HG02885 (cell line): ENCODE measurements around the gene HOMER3.
A peak's percentile ranks its signal among the peaks of the same experiment; 100 is the strongest.

Source experiments
- ATAC-seq: cut with Tn5 transposase; IDR thresholded peaks from one replicate; pipeline ENCODE4 v1.9.1; 2021; ENCODE audit warnings: mild to moderate bottlenecking; ENCODE audit not compliant: unreplicated experiment, poor library complexity

The HOMER3 gene

DNA sequence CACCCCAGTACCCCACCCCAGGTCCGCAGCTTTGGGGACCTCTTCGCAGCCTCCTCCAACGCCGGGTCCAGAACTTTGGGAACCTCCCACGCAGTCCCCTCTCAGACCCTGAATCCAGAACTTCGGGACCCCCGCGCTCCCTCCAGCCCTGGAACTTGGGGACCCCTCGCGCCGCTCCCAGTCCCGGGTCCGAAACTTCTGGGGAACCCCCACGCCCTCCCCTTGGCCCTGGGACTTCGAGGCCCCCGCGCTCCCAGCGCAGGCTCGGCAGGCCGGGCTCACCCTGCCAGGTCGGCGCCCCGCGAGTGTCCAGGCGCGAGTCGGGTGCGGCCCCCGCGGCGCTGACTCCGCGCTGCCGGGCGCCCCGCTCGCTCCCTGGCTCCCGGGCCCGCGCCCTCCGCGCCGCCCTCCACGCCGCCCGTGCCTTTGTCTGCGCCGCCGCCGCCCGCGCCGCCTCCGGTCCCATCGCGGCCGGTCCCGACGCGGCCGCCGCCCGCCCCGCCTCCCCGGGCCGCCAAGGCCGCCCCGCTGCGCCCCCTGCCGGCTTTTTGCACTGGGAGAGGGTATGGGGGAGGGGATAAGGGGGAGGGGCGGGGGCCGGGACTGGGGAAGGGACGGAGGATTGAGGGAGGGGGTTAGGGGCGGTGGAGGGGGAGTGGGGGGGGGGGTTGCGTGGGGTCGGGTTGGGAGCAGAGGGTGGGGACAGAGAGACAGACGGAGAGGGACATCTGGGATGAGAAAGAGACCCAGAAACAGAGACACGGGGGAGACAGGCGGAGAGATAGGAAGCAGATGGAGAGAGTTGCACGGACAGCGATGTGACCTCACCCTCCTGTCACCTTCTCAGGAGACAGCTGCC lies at the start of gene HOMER3:
TSS of gene HOMER3 (minus strand) at position 449 of the 859 bp plus-strand sequence. CDS start 2,235 bp downstream, outside the sequence.
- peak; percentile 59 for ATAC-seq

DNA sequence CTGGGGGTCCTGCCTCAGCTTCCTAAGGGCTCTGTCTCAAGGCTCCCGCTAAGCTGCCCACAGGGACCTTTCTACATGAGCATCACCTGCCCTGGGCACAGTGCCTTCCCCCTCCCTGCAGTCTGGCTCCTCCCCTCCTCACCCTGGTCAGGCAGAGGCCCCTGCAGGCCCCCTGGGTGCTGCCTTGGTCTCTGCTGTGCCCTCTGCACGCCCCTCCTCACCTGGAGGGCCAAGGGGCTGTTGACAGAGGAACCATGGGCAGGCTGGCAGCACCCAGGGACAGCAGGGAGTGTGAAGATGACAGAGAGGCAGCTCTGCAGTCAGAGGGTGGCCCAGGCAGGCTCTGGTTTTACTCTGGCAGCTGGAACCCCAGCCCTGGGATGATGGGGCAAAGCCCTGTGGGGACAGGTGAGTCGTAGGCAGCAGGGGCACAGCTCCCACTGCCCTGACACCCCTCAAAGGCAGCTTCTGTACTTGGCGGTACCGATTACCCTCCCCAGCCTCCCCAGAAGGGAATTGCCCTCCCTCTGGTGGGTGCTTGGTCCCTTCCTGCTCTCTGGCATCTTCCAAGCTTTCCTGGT lies 49.2 kb upstream of the HOMER3 start:
- ATAC-seq = no peak

DNA sequence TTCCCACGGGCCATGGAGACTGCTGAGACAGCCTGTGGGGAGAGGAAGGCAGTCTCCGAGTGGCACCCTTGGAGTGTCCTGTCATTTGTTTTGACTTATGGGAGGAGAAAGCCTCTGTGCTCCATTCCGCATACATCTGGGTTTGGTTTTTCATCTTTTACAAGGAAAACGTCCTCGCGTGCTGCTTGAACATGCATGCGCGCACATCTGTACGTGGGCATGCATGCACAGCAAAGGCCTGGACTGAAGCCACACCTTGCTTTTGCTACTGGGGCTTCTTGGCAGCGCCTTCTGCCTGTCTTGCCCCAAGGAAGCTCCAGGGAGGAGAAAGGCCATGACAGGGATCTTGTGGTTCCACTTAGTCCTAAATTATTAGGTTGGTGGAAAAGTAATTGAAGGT lies 48.3 kb upstream of the HOMER3 start:
- no peak for ATAC-seq

DNA sequence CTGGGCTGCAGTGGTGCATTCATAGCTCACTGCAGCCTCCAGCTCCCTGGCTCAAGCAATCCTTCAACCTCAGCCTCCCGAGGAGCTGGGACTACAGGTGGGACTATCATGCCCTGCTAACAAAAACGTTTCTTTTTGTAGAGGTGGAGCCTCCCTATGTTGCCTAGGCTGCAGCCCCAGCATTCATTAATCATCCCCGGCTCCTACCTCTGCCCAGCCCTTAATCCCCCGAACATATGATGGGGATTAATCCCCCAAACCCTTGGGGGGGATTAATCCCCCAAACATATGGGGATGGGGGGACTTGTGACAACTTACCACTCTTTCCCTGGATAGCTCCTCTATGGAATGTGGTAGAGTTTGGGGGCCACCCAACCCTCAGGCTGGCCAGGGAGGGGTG lies 46.4 kb upstream of the HOMER3 start:
- no peak for ATAC-seq

DNA sequence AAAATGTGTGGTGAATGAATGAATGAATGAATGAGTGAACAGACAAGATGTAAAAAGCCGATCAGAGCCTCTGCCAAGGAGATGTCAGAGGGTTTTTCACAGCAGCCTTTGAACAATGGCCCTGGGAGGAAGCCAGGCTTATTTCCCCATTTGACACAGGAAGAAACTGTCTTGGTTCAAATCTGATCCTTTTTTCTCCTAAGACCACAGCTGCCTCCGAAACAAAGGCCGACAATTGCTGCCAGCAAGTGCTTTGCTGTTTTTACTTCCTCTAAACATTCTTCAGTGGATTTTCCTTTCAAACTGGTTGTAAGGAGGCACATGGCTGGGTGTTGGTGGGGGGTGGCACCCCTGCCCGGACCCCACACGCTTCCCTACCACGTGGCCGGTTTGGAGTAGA lies 44.2 kb upstream of the HOMER3 start:
- no peak for ATAC-seq

DNA sequence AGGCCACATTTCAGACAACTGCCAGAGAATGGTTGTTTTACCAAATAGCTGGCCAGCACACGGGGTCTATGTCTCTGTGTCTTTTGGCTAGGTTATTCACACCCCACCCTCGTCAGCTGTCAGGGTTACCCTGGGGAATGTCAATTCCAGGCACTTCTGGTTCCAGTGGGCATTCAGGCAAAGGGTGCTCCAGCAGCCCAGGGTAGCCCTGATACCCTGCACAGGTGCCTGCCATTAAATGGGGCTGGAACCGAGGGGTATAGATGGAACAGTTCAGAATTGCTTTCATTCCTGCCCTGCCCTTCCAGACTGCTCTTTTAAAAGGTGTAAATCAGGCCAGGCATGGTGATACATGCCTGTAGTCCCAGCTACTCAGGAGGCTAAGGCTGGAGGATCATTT lies 43.2 kb upstream of the HOMER3 start:
- no peak for ATAC-seq

DNA sequence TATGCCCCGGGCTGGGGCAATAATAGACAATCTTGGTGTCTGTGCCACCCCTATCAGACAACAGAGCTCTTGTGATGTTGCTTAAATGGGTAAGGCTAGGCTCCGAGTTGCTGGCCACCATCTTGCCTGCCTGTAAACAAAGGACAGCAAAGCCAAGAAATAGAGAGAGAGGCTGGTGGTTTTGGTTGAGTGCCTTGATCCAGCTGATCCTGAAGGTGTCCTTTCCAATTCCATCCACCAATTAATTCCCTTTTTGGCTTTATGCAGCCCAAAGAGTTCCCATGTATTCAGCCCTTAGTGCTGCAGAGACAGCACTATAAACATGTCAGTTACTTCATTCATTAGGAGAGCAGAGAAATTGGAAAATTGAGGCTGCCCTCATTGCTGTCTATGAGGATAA lies 41.7 kb upstream of the HOMER3 start:
- ATAC-seq = no peak

DNA sequence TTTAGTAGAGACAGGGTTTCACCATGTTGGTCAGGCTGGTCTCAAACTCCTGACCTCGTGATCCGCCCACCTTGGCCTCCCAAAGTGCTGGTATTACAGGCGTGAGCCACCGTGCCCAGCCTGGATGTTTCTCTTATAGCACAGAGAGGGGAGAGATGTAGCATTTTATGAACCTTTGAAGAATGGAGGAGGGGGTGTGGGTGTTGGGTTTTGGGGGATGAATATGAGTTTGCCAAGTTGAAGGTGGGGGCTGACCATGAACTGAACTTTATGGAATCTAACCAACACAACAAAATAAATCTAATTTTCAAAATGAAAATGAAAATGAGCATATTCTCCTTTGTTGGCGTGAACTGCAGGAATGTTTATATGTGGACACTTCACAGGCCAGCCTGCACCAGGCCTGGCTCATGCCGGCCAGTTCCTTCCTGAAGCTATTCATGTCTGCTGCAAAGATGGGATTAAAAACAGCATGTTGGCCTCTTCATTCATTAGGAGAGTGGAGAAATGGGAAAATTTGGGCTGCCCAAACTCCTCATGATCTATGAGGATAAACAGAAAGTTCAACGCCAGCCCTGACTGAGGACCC lies 39.5 kb upstream of the HOMER3 start:
- no peak for ATAC-seq

DNA sequence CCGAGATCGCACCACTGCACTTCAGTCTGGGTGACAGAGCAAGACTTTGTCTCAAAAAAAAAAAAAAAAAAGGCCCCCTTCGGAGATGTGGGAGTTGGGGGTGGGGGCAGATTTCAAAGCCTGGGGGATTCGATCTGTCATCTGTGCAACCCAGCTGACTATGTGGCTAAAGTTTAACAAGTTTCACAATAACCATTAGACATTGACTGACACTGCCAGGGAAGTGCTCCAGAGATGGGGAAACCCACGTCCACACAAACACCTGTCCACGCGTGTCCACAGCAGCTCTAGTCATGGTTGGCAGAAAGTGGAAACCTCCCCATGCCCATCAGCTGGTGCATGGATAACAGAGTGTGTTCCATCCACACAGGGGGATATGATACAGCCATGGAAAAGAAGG lies 37.6 kb upstream of the HOMER3 start:
- ATAC-seq = no peak

DNA sequence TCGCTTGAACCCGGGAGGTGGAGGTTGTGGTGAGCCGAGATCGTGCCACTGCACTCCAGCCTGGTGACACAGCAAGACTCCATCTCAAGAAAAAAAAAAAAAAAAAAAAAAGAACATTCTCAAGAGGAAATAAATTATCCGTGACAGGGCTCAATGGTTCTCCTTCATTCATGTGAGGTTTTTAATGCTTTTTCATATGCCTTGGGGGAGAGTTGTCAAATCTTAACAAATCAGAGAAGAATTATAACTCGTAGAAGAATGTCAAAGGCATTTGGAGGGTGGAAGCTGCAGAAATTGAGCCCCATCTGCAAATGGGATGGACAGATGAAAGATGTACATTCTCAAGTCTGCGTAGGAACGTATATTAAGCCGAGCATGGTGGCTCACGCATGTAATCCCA lies 34.9 kb upstream of the HOMER3 start:
- no peak for ATAC-seq

DNA sequence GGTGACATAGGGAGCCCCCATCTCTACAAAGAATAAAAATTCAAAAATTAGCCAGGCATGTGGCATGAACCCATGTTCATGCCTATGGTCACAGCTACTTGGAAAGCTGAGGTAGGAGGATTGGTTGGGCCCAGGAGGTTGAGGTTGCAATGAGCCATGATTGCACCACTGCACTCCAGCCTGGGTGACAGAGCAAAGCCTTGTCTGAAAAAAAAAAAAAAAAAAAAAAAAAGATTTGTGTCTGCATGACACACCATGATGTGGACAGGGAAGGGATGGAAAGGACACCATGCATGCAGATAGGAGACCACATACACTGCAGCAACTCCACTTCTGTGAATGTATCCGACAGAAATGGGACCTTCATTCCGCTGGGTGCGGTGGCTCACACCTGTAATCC lies 34.0 kb upstream of the HOMER3 start:
- ATAC-seq = no peak

DNA sequence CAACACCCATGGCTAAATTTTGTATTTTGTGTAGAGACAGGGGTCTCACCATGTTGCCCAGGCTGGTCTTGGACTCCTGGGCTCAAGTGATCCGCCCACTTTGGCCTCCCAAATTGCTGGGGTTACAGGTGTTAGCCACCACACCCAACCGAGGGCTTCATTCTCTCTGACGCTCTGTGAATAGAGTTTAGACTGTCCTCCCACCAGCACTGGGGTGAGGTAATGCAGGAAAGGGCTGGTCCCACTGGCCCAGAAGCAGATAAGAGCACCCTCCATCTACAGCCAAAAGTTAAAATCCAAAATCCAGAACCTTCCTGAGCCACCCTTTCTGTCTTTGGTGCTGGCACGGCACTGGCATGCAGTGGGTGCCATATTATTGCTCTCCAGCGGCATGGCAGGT lies 31.8 kb upstream of the HOMER3 start:
- ATAC-seq = no peak

DNA sequence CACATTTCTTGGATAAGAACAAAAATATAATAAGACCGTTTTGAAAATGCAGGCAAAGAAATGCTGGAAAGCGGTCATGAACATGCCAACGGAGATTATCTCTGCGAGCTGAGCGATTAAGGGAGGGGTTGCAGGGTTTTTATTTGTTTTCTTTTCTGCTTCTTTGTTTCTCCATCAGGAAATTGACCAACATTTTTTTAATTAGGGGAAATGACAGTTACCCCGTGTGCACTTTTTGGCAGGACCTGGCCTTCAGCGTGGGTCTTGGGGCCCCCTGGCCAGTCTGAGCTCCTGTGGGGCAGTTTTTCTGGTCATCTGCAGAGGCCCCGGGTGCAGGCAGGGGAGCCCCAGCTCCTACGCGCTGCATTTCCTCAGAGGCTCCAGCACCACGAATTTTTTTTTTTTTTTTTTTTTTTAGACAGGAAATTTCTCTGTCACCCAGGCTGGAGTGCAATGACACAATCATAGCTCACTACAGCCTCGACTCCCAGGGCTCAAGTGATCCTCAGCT lies 31.3 kb upstream of the HOMER3 start:
- no peak for ATAC-seq

DNA sequence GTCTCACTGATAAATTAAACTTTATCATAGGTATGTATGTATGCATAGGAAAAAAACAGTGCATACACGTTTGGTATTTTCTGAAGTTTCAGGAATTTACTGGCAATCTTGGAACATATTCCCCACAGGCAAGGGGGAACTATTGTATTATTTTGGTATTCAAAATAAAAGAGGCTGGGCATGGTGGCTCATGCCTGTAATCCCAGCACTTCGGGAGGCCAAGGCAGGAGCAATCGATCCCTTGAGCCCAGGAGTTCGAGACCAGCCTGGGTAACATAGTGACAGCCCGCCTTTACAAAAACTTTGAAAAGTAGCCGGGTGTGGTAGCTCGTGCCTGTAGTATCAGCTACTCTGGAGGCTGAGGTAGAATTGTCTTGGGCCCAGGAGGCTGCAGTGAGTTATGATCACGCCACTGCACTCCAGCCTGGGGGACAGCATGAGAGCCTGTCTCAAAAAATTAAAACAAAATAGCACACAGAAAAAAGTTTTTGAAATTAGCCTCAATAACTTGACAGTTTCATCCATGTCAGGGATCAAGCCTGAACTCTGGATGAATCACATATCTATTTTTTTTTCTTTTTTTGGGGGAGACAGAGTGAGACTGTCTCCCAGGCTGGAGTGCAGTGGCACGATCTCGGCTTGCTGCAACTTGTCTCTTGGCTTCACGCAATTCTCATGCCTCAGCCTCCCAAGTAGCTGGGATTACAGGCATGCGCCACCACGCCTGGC lies 29.1 kb upstream of the HOMER3 start:
- no peak for ATAC-seq

DNA sequence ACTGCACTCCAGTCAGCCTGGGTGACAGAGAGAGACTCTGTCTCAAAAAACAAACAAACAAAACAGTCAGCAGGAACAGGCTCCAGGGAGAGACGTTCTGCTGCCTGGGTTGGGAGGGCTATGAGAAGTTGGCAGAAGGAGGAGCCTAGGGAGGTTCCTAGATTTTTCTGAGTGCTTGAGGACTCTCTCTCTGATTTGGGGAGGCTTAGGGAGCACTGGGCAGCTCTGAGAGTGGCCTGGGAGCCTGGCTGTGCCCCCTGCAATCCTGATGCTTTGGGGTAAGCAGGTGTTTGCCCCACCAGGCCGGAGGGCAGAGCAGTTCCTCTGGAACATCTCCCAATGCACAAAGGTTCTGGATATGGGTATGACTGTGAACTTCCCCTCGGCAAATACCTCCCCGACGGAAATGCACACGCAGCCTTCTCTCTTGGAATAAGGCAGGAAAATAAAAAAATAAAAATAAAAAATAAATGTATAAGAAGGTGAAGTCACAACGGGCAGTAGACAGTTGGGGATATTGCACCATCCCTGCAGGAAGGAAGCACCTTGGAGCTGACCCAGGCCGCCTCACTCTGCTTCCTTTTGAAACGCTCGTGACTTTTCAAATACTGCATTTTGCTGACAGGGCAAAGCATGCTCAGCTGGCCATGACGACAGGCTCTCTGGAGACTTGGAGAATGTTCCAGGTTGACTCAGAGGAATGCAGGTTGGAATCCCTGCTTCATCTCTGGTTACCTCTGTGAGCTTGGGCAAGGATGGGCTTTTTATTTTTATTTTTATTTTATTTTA lies 26.5 kb upstream of the HOMER3 start:
- ATAC-seq = no peak

DNA sequence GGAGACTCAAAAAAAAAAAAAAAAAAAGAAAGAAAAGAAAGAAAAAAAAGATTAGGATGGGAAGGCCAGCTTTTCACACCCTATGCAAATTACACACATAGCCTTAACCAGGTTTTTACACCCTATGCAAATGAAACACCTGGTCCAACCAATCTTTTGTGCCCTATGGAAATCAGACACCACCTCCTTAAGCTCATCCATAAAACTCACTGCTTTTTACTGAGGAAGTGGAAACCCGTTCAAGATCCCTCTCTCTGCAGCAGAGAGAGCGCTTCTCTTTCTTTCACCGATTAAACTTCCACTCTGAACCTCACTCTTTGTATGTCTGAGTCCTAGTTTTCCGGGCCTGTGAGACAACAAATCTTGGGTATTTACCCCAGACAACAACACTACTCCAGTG lies 25.3 kb upstream of the HOMER3 start:
- no peak for ATAC-seq

DNA sequence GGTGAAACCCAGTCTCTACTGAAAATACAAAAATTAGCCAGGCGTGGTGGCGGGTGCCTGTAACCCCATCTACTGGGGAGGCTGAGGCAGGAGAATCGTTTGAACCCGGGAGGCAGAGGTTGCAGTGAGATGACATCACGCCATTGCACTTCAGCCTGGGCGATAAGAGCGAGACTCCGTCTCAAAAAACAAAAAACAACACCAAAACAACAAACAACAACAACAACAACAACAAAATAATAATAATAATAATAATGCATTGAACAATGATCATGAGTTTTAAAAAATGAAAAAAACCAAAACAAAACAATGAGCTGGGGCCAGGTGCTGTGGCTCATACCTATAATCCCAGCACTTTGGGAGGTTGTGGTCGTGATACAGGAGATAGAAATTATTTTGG lies 23.1 kb upstream of the HOMER3 start:
- ATAC-seq = no peak

DNA sequence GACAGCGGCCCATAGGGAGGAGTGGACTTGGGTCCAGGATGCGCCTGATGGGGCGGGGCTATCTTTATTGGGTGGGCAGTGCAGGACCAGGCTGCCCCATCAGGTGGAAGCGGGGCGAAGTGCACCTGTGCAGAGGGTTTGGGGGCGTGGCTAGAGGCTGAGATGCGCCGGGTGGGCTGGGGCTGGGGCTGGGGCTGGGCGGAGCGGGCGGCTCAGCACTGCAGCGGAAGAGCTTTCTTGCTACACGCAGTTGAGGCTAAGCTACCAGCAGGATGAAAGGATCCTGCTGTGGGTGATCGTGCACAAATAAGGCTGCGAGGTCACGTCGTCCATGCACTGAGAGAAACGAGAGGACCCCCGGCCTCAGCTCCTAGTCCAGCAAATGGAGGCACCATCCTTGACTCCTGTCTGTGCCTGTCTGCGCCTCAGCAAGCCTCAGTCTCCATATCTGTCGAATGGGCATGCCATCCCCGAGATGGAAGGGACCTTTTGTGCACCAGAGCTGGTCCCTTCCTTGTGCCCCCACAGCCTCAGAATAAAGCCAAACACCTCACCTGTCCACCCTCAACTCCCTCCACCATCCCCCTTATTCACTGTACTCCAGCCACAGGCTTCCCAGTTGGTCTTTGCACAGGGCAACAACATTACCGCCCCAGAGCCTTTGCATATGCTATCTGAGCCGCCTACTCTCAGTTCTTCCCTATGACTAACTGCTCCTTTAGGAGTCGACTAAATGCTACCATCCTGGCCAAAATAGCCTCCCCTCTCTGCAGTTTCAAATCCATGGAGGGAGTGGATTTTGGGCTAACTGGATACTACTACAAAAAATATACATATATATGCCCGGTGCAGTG lies 21.0 kb upstream of the HOMER3 start:
- ATAC-seq = no peak

DNA sequence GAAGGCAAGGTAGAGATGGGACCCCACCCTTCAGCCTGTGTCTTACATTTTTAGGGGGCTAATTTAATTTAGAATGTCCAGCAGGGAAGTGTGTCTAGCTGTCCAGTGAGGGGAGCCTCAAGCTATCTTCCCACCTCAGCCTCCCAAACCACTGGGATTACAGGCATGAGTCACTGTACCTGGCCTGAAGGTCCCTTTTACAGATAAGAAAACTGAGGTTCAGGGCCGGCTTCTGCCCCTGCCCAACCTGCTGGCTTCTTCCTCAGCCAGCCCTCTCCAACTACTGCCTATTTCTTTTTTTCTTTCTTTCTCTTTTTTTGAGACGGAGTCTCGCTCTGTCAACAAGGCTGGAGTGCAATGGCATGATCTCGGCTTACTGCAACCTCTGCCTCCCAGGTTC lies 19.4 kb upstream of the HOMER3 start:
- ATAC-seq = no peak
